Muscle layer of duodenum (tissue), 2 donors: Measurements from ENCODE around the gene CALCR.
"Not testable (repeated sequence)": the region's sequence is repeated elsewhere in the genome, so short reads cannot be mapped to it uniquely, and the experiment has no call there.

Experiments
- H3K27ac ChIP-seq: one replicate; pipeline ENCODE4 v1.7.0; 2013; ENCODE audit warnings: mild to moderate bottlenecking, low read length
- H3K27me3 ChIP-seq: one replicate; pipeline ENCODE4 v1.7.0; 2013; ENCODE audit warnings: low read depth, mild to moderate bottlenecking, control low read depth, low read length
- H3K36me3 ChIP-seq, 2 donors: one replicate each; pipeline ENCODE4 v1.7.0; 2013; ENCODE audit warnings: low read length in 2 of 2, control low read depth in 1 of 2, mild to moderate bottlenecking in 1 of 2; ENCODE audit not compliant: insufficient read depth in 2 of 2, control insufficient read depth in 1 of 2
- H3K4me1 ChIP-seq, 2 donors: one replicate each; pipeline ENCODE4 v1.7.0; 2013; ENCODE audit warnings: low read length in 2 of 2, mild to moderate bottlenecking in 2 of 2, control low read depth in 1 of 2, moderate library complexity in 1 of 2; ENCODE audit not compliant: insufficient read depth in 2 of 2, control insufficient read depth in 1 of 2
- H3K4me3 ChIP-seq, 2 donors: one replicate each; pipeline ENCODE4 v1.7.0; 2013; ENCODE audit warnings: low read length in 2 of 2, low read depth in 1 of 2, mild to moderate bottlenecking in 1 of 2
- H3K9me3 ChIP-seq, 2 donors: one replicate each; pipeline ENCODE4 v1.7.0; 2013; ENCODE audit warnings: low read length in 2 of 2, control low read depth in 1 of 2, mild to moderate bottlenecking in 1 of 2; ENCODE audit not compliant: control insufficient read depth in 1 of 2
- donor health status: healthy.

The CALCR gene

GRCh38 chr7:93503088-93503487 lies 71.4 kb downstream of the CALCR start:
- Histone ChIP-seq H3K9me3 (no peaks in the 10 kb centered on the region), H3K36me3 (no peaks in the 10 kb centered on the region), H3K4me3 (no peak overlapping the region), H3K4me1 (no peaks in the 10 kb centered on the region), H3K27ac (no peak overlapping the region), H3K27me3 (no peaks in the 10 kb centered on the region)

DNA sequence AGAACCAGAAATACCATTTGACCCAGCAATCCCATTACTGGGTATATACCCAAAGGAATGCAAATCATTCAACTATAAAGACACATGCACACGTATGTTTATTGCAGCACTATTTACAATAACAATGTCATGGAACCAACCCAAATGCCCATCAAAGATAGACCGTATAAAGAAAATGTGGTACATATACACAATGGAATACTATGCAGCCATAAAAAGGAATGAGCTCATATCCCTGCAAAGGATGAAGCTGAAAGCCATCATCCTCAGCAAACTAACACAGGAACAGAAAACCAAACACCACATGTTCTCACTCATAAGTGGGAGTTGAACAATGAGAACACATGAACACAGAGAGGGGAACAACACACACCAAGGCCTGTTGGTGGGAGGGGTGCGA lies 82.7 kb downstream of the CALCR start:
- not testable (repeated sequence) for H3K4me3 ChIP-seq, H3K27ac ChIP-seq, H3K27me3 ChIP-seq, H3K9me3 ChIP-seq, H3K4me1 ChIP-seq, H3K36me3 ChIP-seq

- H3K27me3 ChIP-seq = no peaks in the 10 kb centered on the region
- no peak overlapping the region for H3K27ac ChIP-seq
- H3K4me1 ChIP-seq = no peaks in the 10 kb centered on the region
Measured at GRCh38 chr7:93476491-93477344, 97.8 kb downstream of the CALCR start.

GRCh38 chr7:93475811-93476210 lies 98.7 kb downstream of the CALCR start:
- Histone ChIP-seq H3K4me1 (no peaks in the 10 kb centered on the region), H3K27ac (no peak overlapping the region), H3K9me3 (no peaks in the 10 kb centered on the region), H3K27me3 (no peaks in the 10 kb centered on the region), H3K36me3 (no peaks in the 10 kb centered on the region), H3K4me3 (no peak overlapping the region)

More at GRCh38 chr7:93476491-93477344, 97.8 kb downstream of the CALCR start:
- no peaks in the 10 kb centered on the region for H3K36me3 ChIP-seq
- H3K9me3 ChIP-seq = no peaks in the 10 kb centered on the region
- H3K4me3 ChIP-seq = no peak overlapping the region

GRCh38 chr7:93471456-93471855 lies 103.1 kb downstream of the CALCR start:
- Histone ChIP-seq H3K27me3 (no peaks in the 10 kb centered on the region), H3K9me3 (no peaks in the 10 kb centered on the region), H3K4me1 (no peaks in the 10 kb centered on the region), H3K4me3 (no peak overlapping the region), H3K36me3 (no peaks in the 10 kb centered on the region), H3K27ac (no peak overlapping the region)

- no peak overlapping the region for H3K27ac ChIP-seq
- no peaks in the 10 kb centered on the region for H3K36me3 ChIP-seq
- no peaks in the 10 kb centered on the region for H3K9me3 ChIP-seq
- H3K27me3 ChIP-seq = no peaks in the 10 kb centered on the region
- H3K4me3 ChIP-seq = no peak overlapping the region
- H3K4me1 ChIP-seq = no peaks in the 10 kb centered on the region
Measured at GRCh38 chr7:93463764-93464163, 110.8 kb downstream of the CALCR start.

DNA sequence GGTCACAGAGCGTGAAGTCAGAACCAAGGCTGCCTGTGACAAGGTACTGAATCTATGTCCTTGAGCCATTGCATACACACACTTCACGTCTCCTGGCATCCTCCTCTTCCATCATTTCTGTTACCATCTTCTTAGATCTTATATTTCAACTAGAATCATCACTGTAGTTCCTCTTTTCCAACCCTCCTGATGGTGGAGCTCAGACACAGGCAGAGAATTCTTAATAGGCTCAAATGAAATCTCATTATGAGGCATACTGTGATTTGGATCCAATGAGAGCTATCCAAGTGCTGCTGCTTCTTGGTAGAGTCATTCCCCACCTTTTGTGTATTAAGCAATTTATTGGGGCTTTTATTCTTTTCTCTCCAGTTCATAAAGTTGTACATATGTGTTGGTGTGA lies 113.2 kb downstream of the CALCR start:
- Histone ChIP-seq H3K4me1 (no peaks in the 10 kb centered on the region), H3K4me3 (no peak overlapping the region), H3K9me3 (no peaks in the 10 kb centered on the region), H3K36me3 (no peaks in the 10 kb centered on the region), H3K27ac (no peak overlapping the region), H3K27me3 (no peaks in the 10 kb centered on the region)

DNA sequence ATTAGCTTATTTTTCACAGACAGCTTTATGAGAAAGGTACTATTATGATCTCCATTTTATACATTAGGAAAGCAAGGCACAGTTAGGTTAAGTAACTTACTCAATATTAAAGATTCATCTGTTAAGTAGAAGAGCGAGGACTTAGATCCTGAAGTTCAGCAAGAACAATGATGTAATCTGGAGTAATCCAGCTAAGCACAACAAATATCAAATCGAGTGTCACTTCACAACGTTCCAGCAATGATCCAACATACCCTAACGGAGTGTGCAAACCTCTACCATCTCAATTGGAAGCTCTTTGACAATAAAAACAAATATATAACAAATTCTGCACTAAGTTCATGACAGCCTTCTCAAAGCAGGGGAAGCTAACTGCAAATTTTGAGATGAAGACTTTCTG lies 121.3 kb downstream of the CALCR start:
- Histone ChIP-seq H3K27me3 (no peaks in the 10 kb centered on the region), H3K27ac (no peak overlapping the region), H3K4me3 (no peak overlapping the region), H3K36me3 (no peaks in the 10 kb centered on the region), H3K4me1 (no peaks in the 10 kb centered on the region), H3K9me3 (no peaks in the 10 kb centered on the region)

DNA sequence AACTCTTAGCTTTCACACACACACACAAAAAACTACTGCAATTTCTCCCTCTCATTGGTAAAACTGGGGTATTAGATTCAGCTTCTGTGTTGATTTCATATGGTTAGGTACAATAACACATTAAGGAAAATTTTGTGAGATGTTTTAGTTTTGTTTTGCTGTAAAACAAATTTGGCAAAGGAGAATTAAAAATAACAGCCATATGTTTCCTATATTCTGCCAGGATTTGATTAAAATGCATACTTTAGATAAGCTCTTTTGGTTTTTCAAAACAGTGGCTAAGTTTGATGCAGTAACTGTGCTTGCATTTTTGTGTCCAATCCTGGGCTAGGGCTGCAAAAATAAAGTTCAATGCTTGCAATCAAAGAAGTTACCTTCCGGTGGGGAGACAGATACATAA lies 126.3 kb downstream of the CALCR start:
- no peaks in the 10 kb centered on the region for H3K4me1 ChIP-seq
- no peak overlapping the region for H3K4me3 ChIP-seq
- H3K27me3 ChIP-seq = no peaks in the 10 kb centered on the region

DNA sequence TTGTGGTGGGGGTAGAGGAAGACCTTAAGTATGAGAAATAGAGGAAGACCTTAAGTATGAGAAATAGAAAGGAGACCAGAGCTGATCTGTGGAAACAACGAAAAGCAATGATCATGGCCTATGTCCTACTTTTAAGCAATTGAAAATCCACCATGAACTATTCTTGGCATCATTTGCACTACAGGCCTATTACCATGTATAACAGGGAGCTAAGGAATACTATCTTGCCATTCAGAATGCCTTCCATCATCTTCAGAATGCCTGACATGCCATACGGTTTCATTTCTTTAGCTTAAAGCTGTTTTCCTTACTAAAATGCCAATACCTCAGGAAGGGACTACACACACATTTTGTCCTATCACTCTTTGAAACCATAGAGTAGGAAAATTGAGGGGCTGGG lies 127.0 kb downstream of the CALCR start:
- H3K9me3 ChIP-seq = no peaks in the 10 kb centered on the region
- no peak overlapping the region for H3K4me3 ChIP-seq
- H3K4me1 ChIP-seq = no peaks in the 10 kb centered on the region
- H3K27me3 ChIP-seq = no peaks in the 10 kb centered on the region
- no peaks in the 10 kb centered on the region for H3K36me3 ChIP-seq
- no peak overlapping the region for H3K27ac ChIP-seq

More for the DNA sequence above, 126.3 kb downstream of the CALCR start:
- H3K9me3 ChIP-seq = no peaks in the 10 kb centered on the region
- no peak overlapping the region for H3K27ac ChIP-seq
- H3K36me3 ChIP-seq = no peaks in the 10 kb centered on the region

DNA sequence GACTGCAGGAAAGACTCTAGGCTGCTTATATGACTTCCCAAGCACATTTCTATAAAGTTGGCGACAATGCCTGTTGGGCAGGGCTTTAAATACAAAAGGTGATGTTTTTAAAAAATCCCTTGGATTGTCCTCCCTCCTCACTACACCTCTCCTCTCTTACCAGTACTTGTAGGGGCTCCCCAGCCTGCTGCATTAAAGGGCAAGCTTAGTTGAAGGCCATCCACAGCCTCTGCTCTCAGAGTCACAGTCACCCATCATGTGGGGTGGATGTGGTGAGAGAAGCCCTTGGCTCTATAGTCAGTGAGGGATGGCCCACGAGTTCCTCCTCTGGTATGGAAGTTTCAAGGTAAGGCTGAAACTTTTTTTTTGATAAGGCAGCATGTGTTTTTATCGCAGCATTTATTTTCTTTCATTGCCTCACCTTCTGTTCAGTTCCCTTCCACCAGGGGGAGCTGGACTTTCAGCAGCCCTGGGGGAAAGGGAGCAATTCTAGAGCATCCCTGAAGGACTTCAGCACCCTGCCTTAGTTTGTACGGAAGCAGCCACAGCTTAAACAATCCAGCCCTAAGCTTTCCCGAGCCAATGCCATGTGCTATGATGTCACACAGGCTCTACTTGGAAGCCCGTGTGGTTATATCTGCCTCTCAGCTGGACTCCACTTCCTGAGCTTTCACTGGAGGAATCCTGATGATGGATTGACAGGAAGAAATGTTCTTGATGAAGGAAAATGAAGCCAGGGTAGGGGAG lies 131.9 kb downstream of the CALCR start:
- no peaks in the 10 kb centered on the region for H3K36me3 ChIP-seq
- H3K4me3 ChIP-seq = no peak overlapping the region
- H3K27me3 ChIP-seq = no peaks in the 10 kb centered on the region
- H3K4me1 ChIP-seq = no peaks in the 10 kb centered on the region
- no peaks in the 10 kb centered on the region for H3K9me3 ChIP-seq
- H3K27ac ChIP-seq = no peak overlapping the region
